Hematopoietic multipotent progenitor cell (in vitro differentiated cells): ENCODE measurements around the gene NAPA. TPM values are rescaled to one million over a fixed set of nuclear protein-coding genes. Genes with fewer than 3 reads are reported as not detected.
"Not testable (repeated sequence)": the region's sequence is repeated elsewhere in the genome, so short reads cannot be mapped to it uniquely, and the experiment has no call there.

Source experiments
- DNase-seq, 3 donors: peaks; one replicate each; pipeline ENCODE4 v3.0.0-alpha.2; 2011 to 2015; ENCODE audit warnings: low read depth in 2 of 3, low spot score in 2 of 3
- total RNA-seq: library from RNA; depleted of rRNA; stranded (reverse); fragments of >200 nt; gene quantifications from one replicate; pipeline ENCODE4 v1.2.3, GENCODE V29; 2012

NAPA gene
- total RNA-seq, 1 donor: 50.4 TPM

GRCh38 chr19:47489072-47489914 lies 25.6 kb downstream of the NAPA start:
- no peak for DNase-seq

DNA sequence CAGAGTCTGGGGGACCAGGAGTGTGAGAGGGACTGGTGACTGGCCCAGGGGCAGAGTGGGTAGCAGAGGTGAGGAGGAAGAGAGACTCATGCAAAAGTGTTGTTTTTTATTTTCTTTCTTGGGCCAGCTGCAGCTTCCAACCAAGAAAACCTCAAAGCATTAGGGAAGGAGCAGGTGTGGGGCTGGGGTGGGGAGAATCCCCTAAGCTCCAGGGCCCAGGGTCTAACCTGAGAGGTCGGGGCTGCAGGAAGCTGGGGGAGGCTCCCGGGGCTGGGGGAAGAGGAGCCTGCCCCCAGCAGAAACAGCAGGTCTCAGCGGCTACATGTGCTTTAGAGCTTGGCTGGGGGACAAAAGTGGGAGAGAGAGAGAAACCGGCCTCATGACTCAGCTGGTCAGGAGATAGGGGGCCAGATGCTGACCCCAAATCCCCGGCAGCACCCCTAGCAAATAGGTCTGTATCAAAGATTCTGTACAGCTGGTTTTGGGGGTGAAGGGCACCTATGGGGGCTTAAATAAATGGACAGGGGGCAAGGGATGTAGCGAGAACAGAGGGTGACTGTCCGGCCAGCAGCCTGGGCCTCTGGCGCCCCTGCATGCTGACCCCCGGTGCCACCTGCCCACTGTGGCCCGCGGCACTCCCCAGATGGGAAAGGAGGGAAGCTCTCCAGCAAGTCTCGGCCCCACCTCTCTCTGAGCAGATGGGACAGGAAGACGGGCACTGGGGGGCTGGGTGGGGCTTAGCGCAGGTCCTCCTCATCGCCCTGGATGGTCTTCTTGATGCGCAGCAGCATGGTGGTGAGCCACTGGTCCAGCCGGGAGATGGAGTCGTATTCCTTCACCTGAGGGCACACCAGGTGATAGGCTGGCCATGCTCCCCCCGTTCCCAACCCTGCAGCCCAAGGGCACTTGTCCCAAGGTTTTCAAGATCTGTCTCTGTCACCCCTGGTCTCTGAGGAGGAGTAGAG lies 27.0 kb downstream of the NAPA start:
- DNase-seq: peak in 2 of 3 donors; percentile 52 to 69

GRCh38 chr19:47486900-47487299 lies 28.0 kb downstream of the NAPA start:
- DNase-seq: peak in 2 of 3 donors; percentile 67 to 94

DNA sequence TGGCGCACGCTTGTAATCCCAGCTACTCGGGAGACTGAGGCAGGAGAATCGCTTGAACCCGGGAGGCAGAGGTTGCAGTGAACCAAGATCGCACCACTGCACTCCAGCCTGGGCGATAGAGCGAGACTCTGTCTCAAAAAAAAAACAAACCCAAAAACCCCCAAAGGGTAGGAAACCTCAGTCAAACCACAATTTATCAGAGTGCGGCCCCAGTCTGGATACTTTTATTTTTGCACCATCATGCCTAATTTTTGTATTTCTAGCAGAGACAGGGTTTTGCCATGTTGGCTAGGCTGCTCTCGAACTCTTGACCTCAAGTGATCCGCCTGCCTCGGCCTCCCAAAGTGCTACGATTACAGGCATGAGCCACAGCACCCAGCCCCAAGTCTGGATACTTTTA lies 28.6 kb downstream of the NAPA start:
- DNase-seq: not testable (repeated sequence)

GRCh38 chr19:47485210-47485609 lies 29.7 kb downstream of the NAPA start:
- DNase-seq: peak in 1 of 3 donors; percentile 43

DNA sequence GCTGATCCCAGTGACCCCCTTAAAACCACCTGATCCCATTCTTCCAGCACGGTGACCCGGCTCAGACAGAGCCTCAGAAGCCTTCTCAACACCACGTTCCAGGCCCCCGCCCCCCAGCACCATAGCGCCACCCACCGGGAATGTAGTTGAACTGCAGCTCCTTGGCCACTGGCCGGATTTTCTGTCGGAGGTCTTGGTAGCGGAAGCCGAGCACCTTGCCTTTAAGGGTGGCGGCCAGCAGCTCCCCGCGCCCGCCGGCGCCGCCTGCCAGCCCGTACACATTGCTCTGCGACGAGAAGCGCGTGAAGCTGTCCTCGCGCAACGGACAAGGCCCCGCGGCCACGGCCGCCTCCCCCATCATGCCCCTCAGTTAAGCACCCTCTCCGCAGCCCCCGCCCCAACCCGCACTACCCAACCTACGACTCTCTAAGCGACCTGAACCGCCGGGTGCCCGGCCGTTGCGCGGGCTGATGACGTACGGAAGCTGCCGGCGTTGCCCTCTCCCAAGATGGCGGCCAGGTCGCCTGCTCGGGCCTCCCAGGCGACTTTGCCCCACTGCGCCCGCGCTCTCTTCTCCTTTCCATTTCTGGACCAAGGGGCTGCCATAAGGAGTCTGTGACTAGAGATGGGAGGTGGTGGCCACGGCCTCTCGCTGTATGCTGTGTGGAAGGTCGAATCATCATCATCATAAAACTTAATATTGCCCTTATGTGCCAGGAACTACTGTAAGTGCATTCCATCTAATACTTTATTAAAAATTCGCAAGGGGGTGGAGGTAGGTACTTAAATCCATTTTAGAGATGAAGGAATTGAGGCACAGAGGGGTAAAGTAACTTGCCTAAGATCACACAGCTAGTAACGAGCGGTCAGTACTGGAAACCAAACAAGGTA lies 30.8 kb downstream of the NAPA start, which contains the start of gene KPTN:
TSS of gene KPTN (minus strand) at position 420 of the 891 bp plus-strand sequence. CDS start at position 361, 59 bp downstream.
- DNase-seq: peak; percentile 84 to 93 (median 91)

DNA sequence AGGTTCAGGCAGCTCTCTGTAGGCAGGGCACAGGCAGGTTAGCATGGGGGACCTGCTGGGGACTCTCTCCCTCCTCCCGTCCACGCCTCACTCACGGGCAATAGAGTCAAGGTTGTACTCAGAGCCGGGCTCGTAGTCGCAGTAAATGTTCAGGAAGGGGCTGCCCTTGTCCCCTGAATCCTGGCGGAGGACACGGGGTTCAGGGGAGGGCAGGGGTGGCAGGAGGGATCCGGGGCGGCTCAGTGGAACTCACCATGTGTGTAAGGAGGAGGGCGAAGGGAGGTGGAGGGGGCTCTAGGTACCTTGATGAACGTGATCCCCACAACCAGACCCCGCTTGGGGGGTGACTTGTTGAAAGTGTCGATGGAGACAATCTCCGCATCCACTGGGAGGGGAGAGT lies 31.7 kb downstream of the NAPA start:
- no peak for DNase-seq

DNA sequence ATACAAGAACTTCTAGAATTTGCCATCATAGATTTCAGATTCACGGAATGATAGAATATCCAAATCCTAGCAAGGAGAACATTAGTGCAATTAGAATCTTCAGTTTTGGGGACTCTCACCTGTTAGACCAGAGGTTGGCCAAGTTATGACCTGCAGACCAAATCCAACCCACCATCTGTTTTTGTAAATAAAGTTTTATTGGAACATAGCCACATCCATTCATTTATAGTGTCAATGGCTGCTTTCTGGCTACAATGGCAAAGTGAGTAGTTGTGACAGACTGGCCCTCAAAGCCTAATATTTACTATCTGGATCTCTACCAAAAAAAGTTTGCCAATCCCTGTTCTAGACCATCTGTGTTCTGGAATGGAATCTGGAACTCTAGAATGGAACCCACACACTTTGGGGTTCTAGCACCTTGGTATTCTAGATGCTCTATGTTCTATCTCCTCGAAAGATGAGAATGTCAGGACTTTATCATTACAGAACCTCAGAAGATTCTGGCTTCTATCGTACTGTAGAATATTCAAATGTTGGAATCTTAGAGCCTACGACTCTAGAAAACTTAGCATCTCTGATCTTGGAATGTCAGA lies 33.3 kb downstream of the NAPA start:
- no peak for DNase-seq

GRCh38 chr19:47480658-47481057 lies 34.2 kb downstream of the NAPA start:
- no peak for DNase-seq

- no peak for DNase-seq
Measured at GRCh38 chr19:47479701-47480503, 35.0 kb downstream of the NAPA start.

DNA sequence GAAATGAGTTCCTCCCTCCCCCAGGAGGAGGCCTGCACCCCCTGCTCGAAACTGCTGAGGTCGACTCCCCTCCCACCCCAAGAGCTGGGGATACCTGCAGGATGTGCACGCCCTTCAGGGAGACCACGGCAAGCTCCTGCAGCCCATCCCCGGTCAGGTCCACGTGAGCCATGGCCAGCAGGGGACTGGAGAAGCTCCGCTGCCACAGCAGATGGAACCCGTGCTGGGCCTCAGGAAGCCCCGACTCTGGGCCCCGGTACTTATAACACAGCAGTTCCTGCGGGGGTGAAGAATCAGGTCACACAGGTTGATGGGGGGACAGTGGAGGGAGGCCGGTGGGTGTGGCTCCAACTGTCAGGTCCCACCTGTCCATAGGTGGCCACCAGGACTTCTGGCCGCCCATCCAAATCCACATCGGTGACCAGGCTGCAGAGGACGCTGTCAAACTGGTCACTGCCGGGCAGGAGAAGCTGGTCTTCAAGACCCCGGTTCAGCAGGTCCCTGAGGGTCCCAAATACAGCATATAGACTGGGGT lies 38.4 kb downstream of the NAPA start:
- no peak for DNase-seq

GRCh38 chr19:47475465-47475864 lies 39.4 kb downstream of the NAPA start:
- DNase-seq: no peak

DNA sequence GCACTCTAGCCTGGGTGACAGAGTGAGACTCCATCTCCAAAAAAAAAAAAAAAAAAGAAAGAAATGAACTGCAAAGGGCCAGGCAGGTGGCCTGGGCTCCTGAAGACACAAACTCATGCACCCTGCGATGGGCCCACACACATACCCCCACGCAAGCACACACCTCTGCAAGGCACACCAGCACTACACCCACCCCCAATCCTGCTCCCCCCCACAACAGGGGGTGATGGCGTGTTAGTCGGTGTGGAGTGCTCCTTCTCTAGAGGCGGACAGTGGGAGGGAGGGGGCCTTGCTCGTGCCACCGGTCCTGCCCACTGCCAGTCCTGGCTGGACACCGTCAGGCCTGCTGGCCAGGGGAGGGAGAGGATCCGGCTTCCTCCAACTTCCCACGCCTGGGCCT lies 41.5 kb downstream of the NAPA start:
- no peak for DNase-seq

GRCh38 chr19:47471733-47472457 lies 43.0 kb downstream of the NAPA start, which contains the start of gene SLC8A2:
TSS of gene SLC8A2 (minus strand) at chr19:47471893. CDS start at chr19:47466403, 5,490 bp downstream.
- peak; percentile 31 to 92 (median 89) for DNase-seq

GRCh38 chr19:47471381-47471732 lies 43.5 kb downstream of the NAPA start:
- DNase-seq: no peak

- no peak for DNase-seq
Measured at GRCh38 chr19:47470447-47471195, 44.2 kb downstream of the NAPA start.

DNA sequence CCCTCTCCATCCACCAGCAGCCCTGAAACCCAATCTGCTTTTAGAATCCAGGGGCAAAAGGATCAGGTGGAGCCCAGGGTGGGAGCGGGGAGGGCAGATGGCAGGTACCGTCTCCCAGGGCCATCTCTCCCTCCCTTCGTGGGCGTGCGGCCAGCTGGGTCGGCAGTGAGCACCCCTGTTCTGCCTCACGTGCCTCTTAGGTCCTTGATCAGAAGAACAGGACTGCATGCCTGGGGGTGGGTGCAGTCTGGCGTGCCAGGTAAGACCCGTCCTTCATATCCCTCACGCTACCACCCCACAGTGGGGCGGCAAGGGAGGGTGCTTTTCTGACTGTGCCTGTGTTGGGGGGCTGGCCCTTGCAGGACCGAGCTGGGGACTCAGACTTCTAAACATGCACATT lies 45.1 kb downstream of the NAPA start:
- no peak for DNase-seq

- DNase-seq: no peak
Measured at GRCh38 chr19:47469363-47469700, 45.5 kb downstream of the NAPA start.
